Chondrocyte (in vitro differentiated cells): ENCODE data around the gene NOBOX. TPM values are rescaled to one million over a fixed set of nuclear protein-coding genes. Genes with fewer than 3 reads are reported as not detected.
"Not testable (repeated sequence)": the region's sequence is repeated elsewhere in the genome, so short reads cannot be mapped to it uniquely, and the experiment has no call there.

Experiments used
- DNase-seq: peaks from one replicate; pipeline ENCODE4 v3.0.0; 2021; ENCODE audit warnings: mixed read lengths, low spot score
- H3K27ac Mint-ChIP-seq: one replicate; pipeline ENCODE4 v1.8.0; 2021; ENCODE audit warnings: mild to moderate bottlenecking, moderate library complexity, mixed read lengths; ENCODE audit not compliant: unreplicated experiment
- H3K27me3 Mint-ChIP-seq: 2 replicates; pipeline ENCODE4 v1.8.0; 2021; ENCODE audit warnings: low read depth, mixed read lengths
- H3K36me3 Mint-ChIP-seq: 2 replicates; pipeline ENCODE4 v1.8.0; 2021; ENCODE audit warnings: low read depth, mixed read lengths
- H3K4me1 Mint-ChIP-seq: 2 replicates; pipeline ENCODE4 v1.8.0; 2021; ENCODE audit warnings: low read depth, mild to moderate bottlenecking, mixed read lengths
- H3K4me3 Mint-ChIP-seq: one replicate; pipeline ENCODE4 v1.8.0; 2021; ENCODE audit warnings: mild to moderate bottlenecking, moderate library complexity, mixed read lengths; ENCODE audit not compliant: unreplicated experiment
- H3K9me3 Mint-ChIP-seq: 2 replicates; pipeline ENCODE4 v1.8.0; 2021; ENCODE audit warnings: low read depth, mixed read lengths
- CTCF ChIP-seq: fragments of 200-600 bp; sonication (generic); IDR thresholded peaks from 2 replicates; pipeline ENCODE4 v1.5.0; 2021; ENCODE audit warnings: antibody characterized with exemption, mild to moderate bottlenecking, moderate library complexity
- total RNA-seq: library from RNA; stranded (reverse); gene quantifications from 3 replicates; pipeline ENCODE4 v1.2.1, GENCODE V29; 2021

Gene NOBOX
- total RNA-seq, 1 donor from 2014 or later = not detected

GRCh38 chr7:144437370-144438191 lies 34.1 kb upstream of the NOBOX start:
- Mint-ChIP-seq H3K4me3 (no peak overlapping the region), H3K4me1 (no peaks in the 10 kb centered on the region), H3K27me3 (peaks cover 17% of the 10 kb centered on the region), H3K9me3 (no peaks in the 10 kb centered on the region), H3K27ac (no peak overlapping the region), H3K36me3 (no peaks in the 10 kb centered on the region)
- peak; percentile 86 for TF ChIP-seq CTCF
- no peak for DNase-seq

GRCh38 chr7:144436500-144436899 lies 33.0 kb upstream of the NOBOX start:
- H3K9me3 Mint-ChIP-seq = no peaks in the 10 kb centered on the region
- no peaks in the 10 kb centered on the region for H3K4me1 Mint-ChIP-seq
- peaks cover 17% of the 10 kb centered on the region for H3K27me3 Mint-ChIP-seq
- TF ChIP-seq CTCF = no peak
- H3K27ac Mint-ChIP-seq = no peak overlapping the region
- DNase-seq = no peak
- H3K36me3 Mint-ChIP-seq = no peaks in the 10 kb centered on the region
- H3K4me3 Mint-ChIP-seq = no peak overlapping the region

GRCh38 chr7:144428431-144428830 lies 24.9 kb upstream of the NOBOX start:
- Mint-ChIP-seq H3K9me3 (peaks cover 21% of the 10 kb centered on the region), H3K36me3 (no peaks in the 10 kb centered on the region), H3K4me1 (no peaks in the 10 kb centered on the region), H3K27ac (no peak overlapping the region), H3K4me3 (no peak overlapping the region), H3K27me3 (peaks cover 3% of the 10 kb centered on the region)
- no peak for DNase-seq
- TF ChIP-seq CTCF = no peak

- not testable (repeated sequence) for H3K36me3 Mint-ChIP-seq, H3K27ac Mint-ChIP-seq, H3K4me1 Mint-ChIP-seq, H3K27me3 Mint-ChIP-seq, H3K4me3 Mint-ChIP-seq, DNase-seq
- peaks cover 21% of the 10 kb centered on the region for H3K9me3 Mint-ChIP-seq
These were observed 24.0 kb upstream of the NOBOX start for GRCh38 chr7:144427539-144427938.

GRCh38 chr7:144418931-144419330 lies 15.4 kb upstream of the NOBOX start:
- not testable (repeated sequence) for H3K27ac Mint-ChIP-seq, H3K36me3 Mint-ChIP-seq, H3K4me3 Mint-ChIP-seq, DNase-seq, H3K9me3 Mint-ChIP-seq, H3K4me1 Mint-ChIP-seq
- H3K27me3 Mint-ChIP-seq = peaks cover 13% of the 10 kb centered on the region

GRCh38 chr7:144416341-144416740 lies 12.8 kb upstream of the NOBOX start:
- no peak for TF ChIP-seq CTCF
- Mint-ChIP-seq H3K4me3 (no peak overlapping the region), H3K4me1 (no peaks in the 10 kb centered on the region), H3K36me3 (no peaks in the 10 kb centered on the region), H3K9me3 (peaks cover 3% of the 10 kb centered on the region), H3K27me3 (peaks cover 15% of the 10 kb centered on the region), H3K27ac (no peak overlapping the region)
- no peak for DNase-seq
